Mesendoderm (in vitro differentiated cells): ENCODE measurements around the gene TBCA.

Experiments
- DNase-seq: peaks from one replicate; pipeline ENCODE4 v3.0.0; 2013
- H2AK5ac ChIP-seq: 2 replicates; pipeline ENCODE4 v1.6.1; 2013; ENCODE audit warnings: low read length, inconsistent platforms
- H2BK120ac ChIP-seq: 2 replicates; pipeline ENCODE4 v1.6.1; 2013; ENCODE audit warnings: low read depth, mild to moderate bottlenecking, low read length, moderate library complexity, mixed read lengths
- H2BK15ac ChIP-seq: replicated peaks from 2 replicates; pipeline ENCODE4 v1.6.1; 2013; ENCODE audit warnings: low read depth, mild to moderate bottlenecking, moderate library complexity
- H2BK5ac ChIP-seq: 2 replicates; pipeline ENCODE4 v1.6.1; 2013; ENCODE audit warnings: low read length, inconsistent platforms
- H3K18ac ChIP-seq: 2 replicates; pipeline ENCODE4 v1.6.1; 2013; ENCODE audit warnings: mild to moderate bottlenecking, low read length, mixed read lengths
- H3K23ac ChIP-seq: one replicate; pipeline ENCODE4 v1.6.1; 2013; ENCODE audit warnings: low read length
- H3K27ac ChIP-seq: 2 replicates; pipeline ENCODE4 v1.5.1; 2013; ENCODE audit warnings: low read depth, mild to moderate bottlenecking, inconsistent platforms, low read length, moderate library complexity
- H3K27me3 ChIP-seq: 2 replicates; pipeline ENCODE4 v1.6.1; 2013; ENCODE audit warnings: low read length, control low read depth, mild to moderate bottlenecking, inconsistent platforms; ENCODE audit not compliant: insufficient read depth, poor library complexity
- H3K36me3 ChIP-seq: 2 replicates; pipeline ENCODE4 v1.6.1; 2013; ENCODE audit warnings: low read length, inconsistent platforms; ENCODE audit not compliant: control insufficient read depth, insufficient read depth
- H3K4ac ChIP-seq: one replicate; pipeline ENCODE4 v1.6.1; 2013; ENCODE audit warnings: low read depth, mild to moderate bottlenecking, low read length, moderate library complexity
- H3K4me1 ChIP-seq: 2 replicates; pipeline ENCODE4 v1.6.1; 2013; ENCODE audit warnings: low read depth, low read length, inconsistent platforms; ENCODE audit not compliant: control insufficient read depth
- H3K4me2 ChIP-seq: 2 replicates; pipeline ENCODE4 v1.6.1; 2013; ENCODE audit warnings: low read length
- H3K4me3 ChIP-seq: 2 replicates; pipeline ENCODE4 v1.5.1; 2013; ENCODE audit warnings: mild to moderate bottlenecking, low read length
- H3K56ac ChIP-seq: one replicate; pipeline ENCODE4 v1.6.1; 2013; ENCODE audit warnings: low read length
- H3K79me1 ChIP-seq: 2 replicates; pipeline ENCODE4 v1.6.1; 2013; ENCODE audit warnings: low read length, inconsistent platforms
- H3K79me2 ChIP-seq: 2 replicates; pipeline ENCODE4 v1.6.1; 2013; ENCODE audit warnings: mild to moderate bottlenecking, low read length; ENCODE audit not compliant: control insufficient read depth, insufficient read depth
- H3K9ac ChIP-seq: 2 replicates; pipeline ENCODE4 v1.6.1; 2013; ENCODE audit warnings: low read length, inconsistent platforms
- H4K5ac ChIP-seq: one replicate; pipeline ENCODE4 v1.6.1; 2013; ENCODE audit warnings: low read length
- H4K8ac ChIP-seq: one replicate; pipeline ENCODE4 v1.6.1; 2013; ENCODE audit warnings: low read depth, mild to moderate bottlenecking, control low read depth, low read length, moderate library complexity
- whole genome bisulfite sequencing: extraction: QIAGEN DNeasy Blood & Tissue Kit; methylation state at CpG from one replicate; pipeline ENCODE4 v1.1.7; 2013; ENCODE audit warnings: low lambda C conversion rate, missing lambda C conversion rate; ENCODE audit not compliant: insufficient coverage; ENCODE audit errors: extremely low coverage; 5-methylcytosine and 5-hydroxymethylcytosine counted together

TBCA gene

GRCh38 chr5:77683171-77683732 lies 92.9 kb downstream of the TBCA start:
- Histone ChIP-seq H3K23ac (no peak overlapping the region), H3K36me3 (peaks cover 1% of the 10 kb centered on the region), H2AK5ac (no peak overlapping the region), H3K9ac (no peak overlapping the region), H3K79me2 (no peaks in the 10 kb centered on the region), H3K27ac (no peak overlapping the region), H3K4ac (no peak overlapping the region), H3K18ac (no peak overlapping the region), H2BK5ac (no peak overlapping the region), H2BK15ac (no peak overlapping the region), H3K27me3 (no peaks in the 10 kb centered on the region), H4K5ac (no peak overlapping the region), H3K79me1 (no peaks in the 10 kb centered on the region), H2BK120ac (no peak overlapping the region), H4K8ac (no peak overlapping the region), H3K4me3 (no peak overlapping the region), H3K4me2 (no peak overlapping the region), H3K56ac (no peak overlapping the region), H3K4me1 (no peaks in the 10 kb centered on the region)
- WGBS, result no CpG with 5 or more reads among the region's 6 CpGs
- no peak for DNase-seq

- Histone ChIP-seq H3K79me2 (no peaks in the 10 kb centered on the region), H3K9ac (no peak overlapping the region), H3K36me3 (no peaks in the 10 kb centered on the region), H3K27me3 (no peaks in the 10 kb centered on the region), H2AK5ac (no peak overlapping the region), H3K79me1 (no peaks in the 10 kb centered on the region), H2BK15ac (no peak overlapping the region), H4K5ac (no peak overlapping the region), H3K27ac (no peak overlapping the region), H3K4ac (no peak overlapping the region), H2BK120ac (no peak overlapping the region), H3K4me2 (no peak overlapping the region), H3K4me3 (no peak overlapping the region), H3K18ac (no peak overlapping the region), H4K8ac (no peak overlapping the region), H3K56ac (no peak overlapping the region), H3K4me1 (no peaks in the 10 kb centered on the region), H3K23ac (no peak overlapping the region), H2BK5ac (no peak overlapping the region)
- WGBS, result no CpG with 5 or more reads among the region's 3 CpGs
- DNase-seq, result no peak
Observed at GRCh38 chr5:77670526-77670925, 105.6 kb downstream of the TBCA start.

GRCh38 chr5:77669677-77670076 lies 106.5 kb downstream of the TBCA start:
- H4K8ac ChIP-seq, result no peak overlapping the region
- H3K4me2 ChIP-seq, result no peak overlapping the region
- no peaks in the 10 kb centered on the region for H3K4me1 ChIP-seq
- no peak overlapping the region for H2BK120ac ChIP-seq
- H2AK5ac ChIP-seq, result no peak overlapping the region
- no peak overlapping the region for H4K5ac ChIP-seq
- no peak overlapping the region for H3K27ac ChIP-seq
- no CpG with 5 or more reads among the region's 1 CpG for WGBS
- no peak overlapping the region for H2BK5ac ChIP-seq
- no peaks in the 10 kb centered on the region for H3K79me1 ChIP-seq
- no peaks in the 10 kb centered on the region for H3K79me2 ChIP-seq
- no peak overlapping the region for H2BK15ac ChIP-seq
- no peak overlapping the region for H3K18ac ChIP-seq
- no peak for DNase-seq
- H3K36me3 ChIP-seq, result no peaks in the 10 kb centered on the region
- no peaks in the 10 kb centered on the region for H3K27me3 ChIP-seq
- no peak overlapping the region for H3K4me3 ChIP-seq
- no peak overlapping the region for H3K4ac ChIP-seq
- no peak overlapping the region for H3K9ac ChIP-seq
- H3K56ac ChIP-seq, result no peak overlapping the region
- peak overlapping the region; percentile 16 for H3K23ac ChIP-seq

GRCh38 chr5:77663090-77663863 lies 112.9 kb downstream of the TBCA start:
- H3K36me3 ChIP-seq, result no peaks in the 10 kb centered on the region
- H3K4ac ChIP-seq, result no peak overlapping the region
- H3K4me3 ChIP-seq, result no peak overlapping the region
- no peak overlapping the region for H3K18ac ChIP-seq
- H3K79me1 ChIP-seq, result no peaks in the 10 kb centered on the region
- no peak overlapping the region for H4K8ac ChIP-seq
- no peak overlapping the region for H3K9ac ChIP-seq
- H3K23ac ChIP-seq, result no peak overlapping the region
- no peak overlapping the region for H2AK5ac ChIP-seq
- WGBS, result no CpG with 5 or more reads among the region's 7 CpGs
- no peak overlapping the region for H3K27ac ChIP-seq
- H3K27me3 ChIP-seq, result no peaks in the 10 kb centered on the region
- H3K4me1 ChIP-seq, result no peaks in the 10 kb centered on the region
- H3K4me2 ChIP-seq, result no peak overlapping the region
- H2BK15ac ChIP-seq, result no peak overlapping the region
- no peak overlapping the region for H4K5ac ChIP-seq
- no peak for DNase-seq
- H2BK120ac ChIP-seq, result no peak overlapping the region
- no peak overlapping the region for H2BK5ac ChIP-seq
- no peaks in the 10 kb centered on the region for H3K79me2 ChIP-seq
- H3K56ac ChIP-seq, result no peak overlapping the region

GRCh38 chr5:77662635-77663034 lies 113.5 kb downstream of the TBCA start:
- H3K27ac ChIP-seq, result no peak overlapping the region

GRCh38 chr5:77658662-77659061 lies 117.5 kb downstream of the TBCA start:
- Histone ChIP-seq H4K8ac (no peak overlapping the region), H2BK5ac (no peak overlapping the region), H3K4me1 (no peaks in the 10 kb centered on the region), H2BK120ac (no peak overlapping the region), H3K9ac (no peak overlapping the region), H3K36me3 (no peaks in the 10 kb centered on the region), H2BK15ac (no peak overlapping the region), H3K27ac (no peak overlapping the region), H2AK5ac (no peak overlapping the region), H3K79me1 (no peaks in the 10 kb centered on the region), H3K27me3 (no peaks in the 10 kb centered on the region), H3K23ac (no peak overlapping the region), H3K18ac (no peak overlapping the region), H3K56ac (no peak overlapping the region), H3K4ac (no peak overlapping the region), H3K79me2 (no peaks in the 10 kb centered on the region), H3K4me2 (no peak overlapping the region), H4K5ac (no peak overlapping the region), H3K4me3 (no peak overlapping the region)
- no peak for DNase-seq

More at GRCh38 chr5:77662635-77663034, 113.5 kb downstream of the TBCA start:
- no peaks in the 10 kb centered on the region for H3K79me1 ChIP-seq
- H3K4me1 ChIP-seq, result no peaks in the 10 kb centered on the region
- H3K56ac ChIP-seq, result no peak overlapping the region
- H2BK15ac ChIP-seq, result no peak overlapping the region
- no peak overlapping the region for H4K8ac ChIP-seq
- H2BK5ac ChIP-seq, result no peak overlapping the region
- H3K27me3 ChIP-seq, result no peaks in the 10 kb centered on the region
- H3K23ac ChIP-seq, result no peak overlapping the region
- H3K4me2 ChIP-seq, result no peak overlapping the region
- no peak overlapping the region for H2AK5ac ChIP-seq
- H3K4ac ChIP-seq, result no peak overlapping the region
- DNase-seq, result no peak
- no peak overlapping the region for H3K9ac ChIP-seq
- no peaks in the 10 kb centered on the region for H3K36me3 ChIP-seq
- no peak overlapping the region for H2BK120ac ChIP-seq
- no peak overlapping the region for H4K5ac ChIP-seq
- no peak overlapping the region for H3K18ac ChIP-seq
- H3K79me2 ChIP-seq, result no peaks in the 10 kb centered on the region
- no peak overlapping the region for H3K4me3 ChIP-seq
